ENCODE results near the gene RAPGEF1. TPM values are rescaled to one million over a fixed set of nuclear protein-coding genes. Genes with fewer than 3 reads are reported as not detected.

Gene RAPGEF1, protein sequence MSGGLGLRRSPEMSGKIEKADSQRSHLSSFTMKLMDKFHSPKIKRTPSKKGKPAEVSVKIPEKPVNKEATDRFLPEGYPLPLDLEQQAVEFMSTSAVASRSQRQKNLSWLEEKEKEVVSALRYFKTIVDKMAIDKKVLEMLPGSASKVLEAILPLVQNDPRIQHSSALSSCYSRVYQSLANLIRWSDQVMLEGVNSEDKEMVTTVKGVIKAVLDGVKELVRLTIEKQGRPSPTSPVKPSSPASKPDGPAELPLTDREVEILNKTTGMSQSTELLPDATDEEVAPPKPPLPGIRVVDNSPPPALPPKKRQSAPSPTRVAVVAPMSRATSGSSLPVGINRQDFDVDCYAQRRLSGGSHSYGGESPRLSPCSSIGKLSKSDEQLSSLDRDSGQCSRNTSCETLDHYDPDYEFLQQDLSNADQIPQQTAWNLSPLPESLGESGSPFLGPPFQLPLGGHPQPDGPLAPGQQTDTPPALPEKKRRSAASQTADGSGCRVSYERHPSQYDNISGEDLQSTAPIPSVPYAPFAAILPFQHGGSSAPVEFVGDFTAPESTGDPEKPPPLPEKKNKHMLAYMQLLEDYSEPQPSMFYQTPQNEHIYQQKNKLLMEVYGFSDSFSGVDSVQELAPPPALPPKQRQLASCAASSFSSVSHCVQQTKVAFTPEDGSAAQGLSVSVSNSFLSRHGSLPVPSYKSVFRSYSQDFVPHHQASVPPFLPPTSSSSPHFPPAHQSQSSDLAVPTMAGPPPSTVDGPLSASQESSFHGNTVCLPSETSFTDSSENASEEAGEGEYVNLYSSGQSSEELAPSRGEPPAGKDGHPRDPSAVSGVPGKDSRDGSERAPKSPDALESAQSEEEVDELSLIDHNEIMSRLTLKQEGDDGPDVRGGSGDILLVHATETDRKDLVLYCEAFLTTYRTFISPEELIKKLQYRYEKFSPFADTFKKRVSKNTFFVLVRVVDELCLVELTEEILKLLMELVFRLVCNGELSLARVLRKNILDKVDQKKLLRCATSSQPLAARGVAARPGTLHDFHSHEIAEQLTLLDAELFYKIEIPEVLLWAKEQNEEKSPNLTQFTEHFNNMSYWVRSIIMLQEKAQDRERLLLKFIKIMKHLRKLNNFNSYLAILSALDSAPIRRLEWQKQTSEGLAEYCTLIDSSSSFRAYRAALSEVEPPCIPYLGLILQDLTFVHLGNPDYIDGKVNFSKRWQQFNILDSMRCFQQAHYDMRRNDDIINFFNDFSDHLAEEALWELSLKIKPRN (N-terminal part only)
- 100 to 1,000 TPM; 129 to 131 TPM for total RNA-seq

DNA sequence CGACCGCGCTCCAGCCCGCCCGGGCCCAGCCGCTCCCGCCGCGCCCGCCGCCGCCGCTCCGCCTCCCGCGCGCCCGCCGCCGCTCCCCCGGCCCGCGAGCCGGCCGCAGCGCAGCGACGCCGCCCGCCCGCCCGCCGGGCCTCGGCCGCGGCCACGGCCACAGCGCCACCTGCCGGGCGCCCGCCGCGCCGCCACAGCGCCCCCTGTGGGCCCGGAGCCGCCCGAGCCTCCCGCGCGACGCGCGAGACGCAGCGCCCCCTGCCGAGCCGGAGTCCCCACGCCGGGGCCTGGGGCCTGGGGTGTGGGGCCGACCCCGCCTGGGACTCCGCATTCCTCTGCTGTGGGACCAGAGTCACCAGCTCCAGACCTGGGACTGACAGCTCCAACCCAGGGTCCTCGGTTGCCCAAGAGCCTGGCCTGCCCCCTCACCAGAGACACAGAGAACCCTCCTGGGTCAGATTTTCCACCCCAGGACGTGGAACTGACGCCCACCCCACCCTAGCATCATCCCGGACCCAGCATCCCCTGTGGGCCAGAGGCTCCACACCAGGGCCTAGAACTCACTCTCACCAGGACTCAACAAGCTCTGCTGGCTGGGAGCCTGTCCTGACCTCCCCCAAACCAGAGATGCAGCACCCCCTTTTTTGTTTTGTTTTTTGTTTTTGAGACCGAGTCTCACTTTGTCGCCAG lies at the start of gene RAPGEF1:
RAPGEF1 (minus strand) TSS at position 118 of the 690 bp plus-strand sequence. CDS start 246 bp downstream, outside the sequence.
- Mint-ChIP-seq H3K27ac (peak within 1 kb of the TSS; percentile 83), H3K27me3 (no peaks in the 10 kb centered on the region), H3K4me3 (peak within 1 kb of the TSS; percentile 94), H3K9me3 (no peaks in the 10 kb centered on the region), H3K4me1 (peaks cover 55% of the 10 kb centered on the region), H3K36me3 (peaks cover 6% of the 10 kb centered on the region)
- DNase-seq, result peak; percentile 99
- peak; percentile 70 for ATAC-seq (ENCODE audit: low read depth)
- POLR2A ChIA-PET, result interaction anchor here (1.0 to 4.0 kb wide), 7 partner anchors 8 to 367 kb away, joined by 3 to 19 read pairs (median 3); no protein-coding TSS in a partner anchor

DNA sequence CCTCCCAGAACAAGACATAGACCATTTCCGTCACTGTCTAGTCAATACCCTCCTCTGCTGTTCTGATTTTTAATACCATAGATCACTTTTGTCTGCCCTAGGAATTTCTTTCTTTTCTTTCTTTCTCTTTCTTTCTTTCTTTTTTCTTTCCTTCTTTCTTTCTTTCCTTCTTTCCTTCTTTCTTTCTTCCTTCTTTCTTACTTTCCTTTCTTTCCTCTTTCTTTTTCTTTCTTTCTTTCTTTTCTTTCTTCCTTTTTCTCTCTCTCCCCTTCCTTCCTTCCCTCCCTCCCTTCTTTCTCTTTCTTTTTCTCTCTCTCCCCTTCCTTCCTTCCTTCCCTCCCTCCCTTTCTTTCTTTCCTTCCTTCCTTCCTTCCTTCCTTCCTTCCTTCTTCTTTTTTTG lies 49.0 kb upstream of the RAPGEF1 start:
- ATAC-seq (ENCODE audit: low read depth) (no peak), DNase-seq (no peak)
- no peak overlapping the region for H3K4me3 Mint-ChIP-seq
- no peak overlapping the region for H3K27ac Mint-ChIP-seq
- peaks cover 9% of the 10 kb centered on the region for H3K27me3 Mint-ChIP-seq
- H3K4me1 Mint-ChIP-seq, result no peaks in the 10 kb centered on the region
- H3K9me3 Mint-ChIP-seq, result no peaks in the 10 kb centered on the region
- POLR2A ChIA-PET, result no interaction called here
- no peaks in the 10 kb centered on the region for H3K36me3 Mint-ChIP-seq

DNA sequence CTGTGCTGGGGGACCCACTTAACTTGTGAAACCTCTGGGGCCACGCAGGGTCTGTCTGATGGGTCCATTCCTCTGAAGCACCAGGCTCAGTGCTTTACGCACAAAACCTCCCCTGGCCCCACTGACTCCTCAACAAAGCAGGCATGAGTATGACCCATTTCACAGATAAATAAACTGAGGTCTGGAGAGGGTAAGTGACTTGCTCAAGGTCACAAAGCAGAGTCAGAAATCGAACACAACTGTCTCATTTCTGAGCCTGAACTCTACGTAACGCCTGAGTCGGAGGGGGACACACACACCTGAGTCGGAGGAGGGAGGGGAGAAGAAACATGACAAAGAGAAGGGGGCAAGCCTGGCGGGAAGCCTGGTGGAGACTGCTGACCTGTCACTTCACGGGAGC lies 48.0 kb upstream of the RAPGEF1 start:
- Mint-ChIP-seq H3K4me1 (no peaks in the 10 kb centered on the region), H3K27me3 (peaks cover 17% of the 10 kb centered on the region), H3K27ac (no peak overlapping the region), H3K36me3 (no peaks in the 10 kb centered on the region), H3K4me3 (no peak overlapping the region), H3K9me3 (no peaks in the 10 kb centered on the region)
- ATAC-seq (ENCODE audit: low read depth), result no peak
- POLR2A ChIA-PET, result no interaction called here
- DNase-seq, result no peak

DNA sequence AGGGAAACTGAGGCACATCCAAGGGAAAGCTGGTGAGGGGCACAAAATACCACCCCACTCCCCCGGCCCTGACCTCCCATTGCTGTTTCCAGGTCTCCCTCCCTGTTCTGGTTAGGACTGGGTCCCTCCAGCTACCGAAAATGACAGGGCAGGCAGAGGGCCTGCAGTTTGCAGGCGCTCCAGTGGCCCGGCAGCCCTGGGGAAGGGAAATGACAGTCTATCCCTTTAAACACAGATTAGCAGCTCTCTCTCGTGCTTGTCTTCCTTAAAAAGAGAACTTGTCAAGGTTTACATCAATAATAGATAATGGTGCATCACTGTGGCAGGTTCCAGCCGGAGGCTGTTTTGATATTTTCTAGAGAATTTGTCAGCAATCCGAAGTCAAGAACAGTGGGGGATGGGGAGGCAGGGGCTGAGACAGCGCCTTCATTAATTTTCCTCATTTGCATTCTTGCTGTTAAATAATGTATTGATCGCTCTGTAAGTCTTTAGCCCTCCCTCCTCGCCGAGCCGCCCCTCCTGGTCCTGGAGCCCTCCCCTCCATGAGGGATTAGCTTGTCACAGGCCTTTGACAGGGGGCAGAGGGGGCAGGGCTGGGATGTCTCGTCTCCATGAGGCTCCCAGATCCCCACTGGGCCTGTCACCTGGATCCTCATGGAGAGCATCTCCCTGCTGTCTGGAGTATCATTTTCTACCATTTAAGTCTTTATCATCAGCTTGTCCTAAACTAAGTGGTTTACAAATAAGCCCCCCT lies 45.0 kb upstream of the RAPGEF1 start:
- Mint-ChIP-seq H3K4me1 (peaks cover 2% of the 10 kb centered on the region), H3K9me3 (no peaks in the 10 kb centered on the region), H3K27me3 (peaks cover 23% of the 10 kb centered on the region), H3K36me3 (no peaks in the 10 kb centered on the region), H3K27ac (no peak overlapping the region), H3K4me3 (no peak overlapping the region)
- no peak for DNase-seq
- ATAC-seq (ENCODE audit: low read depth), result no peak
- POLR2A ChIA-PET, result no interaction called here

DNA sequence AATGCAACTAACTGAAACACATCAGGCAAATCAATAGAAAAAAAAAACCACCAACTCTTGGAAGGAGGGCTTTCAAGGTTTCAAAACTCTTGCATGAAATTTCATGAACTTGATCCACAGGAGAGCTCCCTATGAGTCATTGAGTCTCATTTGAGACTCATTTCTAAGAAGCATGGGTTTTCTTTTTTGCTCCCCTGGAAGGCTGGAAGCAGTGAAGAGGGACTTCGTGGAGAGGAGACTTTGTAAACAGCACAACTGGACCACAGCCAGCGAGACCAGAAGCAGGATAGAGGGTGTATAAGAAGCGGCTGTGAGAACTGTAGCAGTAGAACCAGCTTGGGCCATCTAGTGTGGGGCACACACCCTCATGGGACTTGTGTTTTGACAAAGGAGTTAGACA lies 41.2 kb upstream of the RAPGEF1 start:
- no peak for ATAC-seq (ENCODE audit: low read depth)
- Mint-ChIP-seq H3K27me3 (peaks cover 22% of the 10 kb centered on the region), H3K36me3 (no peaks in the 10 kb centered on the region), H3K4me3 (no peak overlapping the region), H3K4me1 (peaks cover 2% of the 10 kb centered on the region), H3K9me3 (no peaks in the 10 kb centered on the region), H3K27ac (no peak overlapping the region)
- POLR2A ChIA-PET, result interaction anchor here (0.6 kb wide), 1 partner anchor 10 kb away, joined by 3 read pairs; no protein-coding TSS in a partner anchor
- DNase-seq, result no peak

DNA sequence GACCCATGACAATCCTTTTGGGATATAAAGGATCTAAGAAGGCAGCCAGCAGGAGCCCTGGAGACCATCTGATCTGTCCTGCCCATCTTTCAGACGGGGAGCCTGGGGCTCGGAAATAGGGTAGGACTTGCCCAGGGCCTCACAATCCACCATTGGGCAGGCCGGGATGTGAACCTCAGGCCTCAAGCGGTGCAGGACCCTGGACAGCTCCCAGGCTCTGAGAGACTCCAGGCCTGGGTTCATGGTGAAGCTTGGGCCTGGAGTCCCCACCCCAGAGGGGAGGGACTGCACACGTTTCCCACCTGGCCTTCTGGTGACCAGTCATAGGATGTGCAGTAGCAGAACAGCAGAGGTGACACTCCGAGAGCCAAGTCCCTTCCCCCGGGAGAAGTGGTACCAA lies 36.6 kb upstream of the RAPGEF1 start:
- peak; percentile 47 for ATAC-seq (ENCODE audit: low read depth)
- H3K27me3 Mint-ChIP-seq, result peaks cover 11% of the 10 kb centered on the region
- peak; percentile 72 for DNase-seq
- H3K9me3 Mint-ChIP-seq, result no peaks in the 10 kb centered on the region
- no peak overlapping the region for H3K27ac Mint-ChIP-seq
- H3K4me1 Mint-ChIP-seq, result peaks cover 2% of the 10 kb centered on the region
- POLR2A ChIA-PET, result no interaction called here
- no peak overlapping the region for H3K4me3 Mint-ChIP-seq
- no peaks in the 10 kb centered on the region for H3K36me3 Mint-ChIP-seq

DNA sequence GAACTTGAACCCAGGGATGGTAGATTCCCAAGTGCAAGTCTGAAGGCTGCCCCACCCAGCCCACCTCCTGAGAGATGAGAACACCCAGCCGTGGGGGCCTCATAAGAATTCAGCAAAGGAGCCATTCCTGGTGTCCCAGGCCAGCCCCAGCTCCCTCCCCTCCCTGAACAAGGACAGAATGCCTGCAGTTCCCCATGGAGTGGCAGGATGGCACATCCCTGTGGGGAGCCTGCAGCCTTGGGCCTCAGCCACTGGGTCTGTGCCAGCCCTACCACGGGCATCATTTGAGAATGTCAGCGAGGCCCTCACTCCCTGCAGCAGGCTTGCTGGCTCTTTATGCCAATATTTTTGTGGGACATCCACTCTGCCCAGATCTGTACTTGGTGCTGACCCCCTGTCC lies 36.2 kb upstream of the RAPGEF1 start:
- Mint-ChIP-seq H3K9me3 (no peaks in the 10 kb centered on the region), H3K4me3 (no peak overlapping the region), H3K27ac (no peak overlapping the region), H3K36me3 (no peaks in the 10 kb centered on the region), H3K4me1 (peaks cover under 1% of the 10 kb centered on the region), H3K27me3 (peaks cover 10% of the 10 kb centered on the region)
- ATAC-seq (ENCODE audit: low read depth) (no peak), DNase-seq (no peak)
- POLR2A ChIA-PET, result no interaction called here

DNA sequence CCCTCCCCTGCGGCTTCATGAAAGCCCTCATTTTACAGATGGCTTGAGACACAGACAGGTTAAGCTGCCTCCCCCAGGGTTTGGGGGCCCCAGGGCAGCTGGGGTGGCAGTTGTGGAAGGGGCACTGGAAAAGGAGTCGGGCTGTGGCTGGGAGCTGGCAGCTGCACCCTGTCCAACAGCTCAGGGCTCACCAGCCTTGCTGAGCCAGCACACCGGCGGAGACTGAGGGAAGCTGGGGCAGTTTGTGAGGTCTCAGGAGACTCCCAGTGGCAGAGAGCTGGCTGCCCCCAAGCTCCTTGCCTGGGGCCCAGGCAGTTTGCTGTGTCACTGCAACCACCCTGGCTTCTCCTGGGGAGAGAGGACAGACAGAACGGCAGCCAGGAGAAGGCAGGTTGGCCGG lies 34.8 kb upstream of the RAPGEF1 start:
- no peak for DNase-seq

DNA sequence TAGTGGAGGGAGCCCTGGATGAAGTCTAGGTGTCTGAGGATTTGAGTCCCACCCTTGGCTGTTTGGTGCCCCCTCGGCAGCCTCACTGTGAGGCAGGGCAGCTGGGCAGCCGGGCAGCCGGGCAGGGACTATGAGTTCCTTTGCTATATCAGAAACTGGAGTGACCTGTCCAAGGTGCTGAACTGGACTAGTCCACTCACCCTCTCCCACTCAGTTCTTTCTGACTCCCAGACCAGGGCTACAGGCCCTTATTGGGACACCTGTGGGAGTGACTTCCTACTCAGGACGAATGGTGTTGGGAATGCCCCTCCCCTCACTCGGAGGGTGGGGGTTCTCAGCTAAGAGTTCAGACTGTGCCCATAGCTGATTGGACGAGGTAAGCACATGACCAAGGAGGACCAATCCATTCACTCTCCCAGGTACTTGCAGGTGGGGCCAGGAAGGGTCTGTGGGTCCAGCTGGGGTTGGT lies 34.1 kb upstream of the RAPGEF1 start:
- Mint-ChIP-seq H3K4me3 (no peak overlapping the region), H3K27ac (no peak overlapping the region), H3K9me3 (no peaks in the 10 kb centered on the region), H3K36me3 (no peaks in the 10 kb centered on the region), H3K4me1 (no peaks in the 10 kb centered on the region), H3K27me3 (peaks cover 4% of the 10 kb centered on the region)
- no peak for ATAC-seq (ENCODE audit: low read depth)
- POLR2A ChIA-PET, result no interaction called here
- DNase-seq, result peak; percentile 41

More for the DNA sequence above, 34.8 kb upstream of the RAPGEF1 start:
- POLR2A ChIA-PET, result no interaction called here
- H3K4me1 Mint-ChIP-seq, result no peaks in the 10 kb centered on the region
- H3K36me3 Mint-ChIP-seq, result no peaks in the 10 kb centered on the region
- no peaks in the 10 kb centered on the region for H3K9me3 Mint-ChIP-seq
- H3K27ac Mint-ChIP-seq, result no peak overlapping the region
- no peak overlapping the region for H3K4me3 Mint-ChIP-seq
- ATAC-seq (ENCODE audit: low read depth), result no peak
- H3K27me3 Mint-ChIP-seq, result peaks cover 4% of the 10 kb centered on the region

DNA sequence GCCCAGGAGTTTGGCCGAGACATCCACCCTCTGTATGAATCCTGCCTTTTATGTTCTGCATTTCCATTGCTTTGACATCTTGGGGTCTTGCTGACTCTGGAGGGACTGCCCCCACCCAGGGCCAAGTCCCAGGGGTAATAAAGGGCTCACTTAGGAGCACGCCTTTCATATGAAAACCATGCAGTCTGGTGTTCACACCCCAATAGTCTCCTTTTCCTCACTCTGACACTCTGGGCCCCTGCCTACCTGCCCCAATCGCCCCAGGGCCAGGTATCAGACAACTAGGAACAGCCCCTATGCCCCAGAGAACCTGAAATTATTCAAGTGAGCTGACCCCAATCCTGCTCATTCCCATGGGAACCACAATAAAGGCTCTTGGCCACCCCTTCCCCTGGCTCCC lies 33.1 kb upstream of the RAPGEF1 start:
- no peak overlapping the region for H3K27ac Mint-ChIP-seq
- DNase-seq, result no peak
- peaks cover 1% of the 10 kb centered on the region for H3K27me3 Mint-ChIP-seq
- H3K4me1 Mint-ChIP-seq, result no peaks in the 10 kb centered on the region
- POLR2A ChIA-PET, result no interaction called here
- no peaks in the 10 kb centered on the region for H3K9me3 Mint-ChIP-seq
- no peak overlapping the region for H3K4me3 Mint-ChIP-seq
- ATAC-seq (ENCODE audit: low read depth), result no peak
- H3K36me3 Mint-ChIP-seq, result no peaks in the 10 kb centered on the region

DNA sequence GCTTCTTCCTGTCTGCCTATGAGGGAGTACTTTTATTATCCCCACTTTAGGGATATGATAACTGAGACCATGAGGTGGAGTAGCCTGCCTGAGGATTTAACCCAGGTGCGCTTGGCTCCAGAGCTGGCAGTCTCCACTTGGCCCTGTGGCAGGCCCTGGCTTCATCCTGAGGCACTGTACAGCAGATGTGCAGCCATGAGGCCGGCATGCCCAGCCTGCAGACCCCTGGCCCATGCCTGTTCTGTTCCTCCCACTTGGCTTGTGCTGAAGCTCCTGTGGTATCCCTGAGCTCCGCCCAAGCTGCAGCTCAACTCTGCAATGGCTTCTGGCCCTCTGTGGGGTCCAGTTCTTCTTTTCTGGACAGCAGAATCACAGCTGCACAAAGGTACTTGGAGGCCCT lies 31.8 kb upstream of the RAPGEF1 start:
- no peak overlapping the region for H3K27ac Mint-ChIP-seq
- POLR2A ChIA-PET, result no interaction called here
- no peaks in the 10 kb centered on the region for H3K36me3 Mint-ChIP-seq
- no peaks in the 10 kb centered on the region for H3K4me1 Mint-ChIP-seq
- no peak overlapping the region for H3K4me3 Mint-ChIP-seq
- peaks cover 1% of the 10 kb centered on the region for H3K27me3 Mint-ChIP-seq
- DNase-seq (no peak), ATAC-seq (ENCODE audit: low read depth) (no peak)
- no peaks in the 10 kb centered on the region for H3K9me3 Mint-ChIP-seq

DNA sequence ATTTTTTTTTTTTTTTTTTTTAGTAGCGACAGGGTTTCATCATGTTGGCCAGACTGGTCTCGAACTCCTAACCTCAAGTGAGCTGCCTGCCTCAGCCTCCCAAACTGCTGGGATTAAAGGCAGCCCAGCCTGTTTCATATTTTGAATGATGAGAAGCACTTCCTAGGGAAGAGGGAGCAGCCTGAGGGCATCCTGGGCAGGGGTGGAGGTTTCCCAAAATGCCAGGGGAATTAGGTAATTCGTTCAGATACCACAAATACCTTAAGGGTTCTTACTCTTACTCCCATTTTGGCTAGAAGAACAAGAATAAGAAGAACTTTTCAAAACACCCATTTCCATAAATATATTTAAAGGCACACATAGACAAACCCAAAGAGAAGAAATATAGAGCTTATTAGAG lies 29.5 kb upstream of the RAPGEF1 start:
- no peaks in the 10 kb centered on the region for H3K36me3 Mint-ChIP-seq
- no peak for DNase-seq
- POLR2A ChIA-PET, result no interaction called here
- no peaks in the 10 kb centered on the region for H3K4me1 Mint-ChIP-seq
- no peaks in the 10 kb centered on the region for H3K9me3 Mint-ChIP-seq
- peaks cover 9% of the 10 kb centered on the region for H3K27me3 Mint-ChIP-seq
- H3K4me3 Mint-ChIP-seq, result no peak overlapping the region
- no peak overlapping the region for H3K27ac Mint-ChIP-seq
- no peak for ATAC-seq (ENCODE audit: low read depth)

Data from activated naive CD8-positive, alpha-beta T cell treated with anti-CD3 and anti-CD28 coated beads, Interleukin-2, amount 10 ng/mL, durations not matched to agents 7 days and 5 days (primary cell).